ENCODE results near the gene GALK2. TPM values are rescaled to one million over a fixed set of nuclear protein-coding genes. Genes with fewer than 3 reads are reported as not detected.
"Not testable (repeated sequence)": the region's sequence is repeated elsewhere in the genome, so short reads cannot be mapped to it uniquely, and the experiment has no call there.

The GALK2 gene
- total RNA-seq, 1 donor from 2014 or later, result 26.4 TPM

GRCh38 chr15:49163678-49164077, 6.4 kb upstream of the GALK2 start:
- Mint-ChIP-seq H3K4me3 (ENCODE audit: unreplicated experiment) (no peak overlapping the region), H3K36me3 (ENCODE audit: unreplicated experiment) (peaks cover 11% of the 10 kb centered on the region), H3K9me3 (ENCODE audit: unreplicated experiment) (no peaks in the 10 kb centered on the region), H3K4me1 (ENCODE audit: unreplicated experiment) (no peaks in the 10 kb centered on the region), H3K27ac (ENCODE audit: unreplicated experiment) (no peak overlapping the region), H3K27me3 (ENCODE audit: unreplicated experiment) (no peaks in the 10 kb centered on the region)
- TF ChIP-seq CTCF (IDR thresholded peaks at IDR 0.05), result no peak
- DNase-seq (ENCODE audit: extremely low spot score, unreplicated experiment), result no peak

GRCh38 chr15:49164865-49165264, 5.2 kb upstream of the GALK2 start:
- Mint-ChIP-seq H3K9me3 (ENCODE audit: unreplicated experiment) (no peaks in the 10 kb centered on the region), H3K36me3 (ENCODE audit: unreplicated experiment) (peaks cover 11% of the 10 kb centered on the region), H3K27ac (ENCODE audit: unreplicated experiment) (no peak overlapping the region), H3K4me1 (ENCODE audit: unreplicated experiment) (peaks cover 2% of the 10 kb centered on the region), H3K4me3 (ENCODE audit: unreplicated experiment) (no peak overlapping the region), H3K27me3 (ENCODE audit: unreplicated experiment) (no peaks in the 10 kb centered on the region)
- TF ChIP-seq CTCF (IDR thresholded peaks at IDR 0.05), result no peak
- DNase-seq (ENCODE audit: extremely low spot score, unreplicated experiment), result no peak

GRCh38 chr15:49168016-49168415, 2.0 kb upstream of the GALK2 start:
- H3K36me3 Mint-ChIP-seq (ENCODE audit: unreplicated experiment), result peaks cover 2% of the 10 kb centered on the region
- H3K4me3 Mint-ChIP-seq (ENCODE audit: unreplicated experiment), result no peak overlapping the region
- H3K27ac Mint-ChIP-seq (ENCODE audit: unreplicated experiment), result no peak overlapping the region
- DNase-seq (ENCODE audit: extremely low spot score, unreplicated experiment), result no peak
- no peaks in the 10 kb centered on the region for H3K9me3 Mint-ChIP-seq (ENCODE audit: unreplicated experiment)
- H3K4me1 Mint-ChIP-seq (ENCODE audit: unreplicated experiment), result peaks cover 25% of the 10 kb centered on the region
- no peaks in the 10 kb centered on the region for H3K27me3 Mint-ChIP-seq (ENCODE audit: unreplicated experiment)
- TF ChIP-seq CTCF (IDR thresholded peaks at IDR 0.05), result no peak

GRCh38 chr15:49171790-49172189, 1.7 kb downstream of the GALK2 start:
- H3K4me3 Mint-ChIP-seq (ENCODE audit: unreplicated experiment), result peak overlapping the region; percentile 92
- H3K4me1 Mint-ChIP-seq (ENCODE audit: unreplicated experiment), result peaks cover 25% of the 10 kb centered on the region
- no peak for TF ChIP-seq CTCF (IDR thresholded peaks at IDR 0.05)
- DNase-seq (ENCODE audit: extremely low spot score, unreplicated experiment), result no peak
- peaks cover 2% of the 10 kb centered on the region for H3K36me3 Mint-ChIP-seq (ENCODE audit: unreplicated experiment)
- H3K27ac Mint-ChIP-seq (ENCODE audit: unreplicated experiment), result no peak overlapping the region
- no peaks in the 10 kb centered on the region for H3K9me3 Mint-ChIP-seq (ENCODE audit: unreplicated experiment)
- no peaks in the 10 kb centered on the region for H3K27me3 Mint-ChIP-seq (ENCODE audit: unreplicated experiment)

GRCh38 chr15:49174902-49175301, 4.9 kb downstream of the GALK2 start:
- Mint-ChIP-seq H3K27ac (ENCODE audit: unreplicated experiment) (no peak overlapping the region), H3K4me1 (ENCODE audit: unreplicated experiment) (peaks cover 22% of the 10 kb centered on the region), H3K4me3 (ENCODE audit: unreplicated experiment) (no peak overlapping the region), H3K36me3 (ENCODE audit: unreplicated experiment) (peaks cover 5% of the 10 kb centered on the region), H3K27me3 (ENCODE audit: unreplicated experiment) (no peaks in the 10 kb centered on the region), H3K9me3 (ENCODE audit: unreplicated experiment) (no peaks in the 10 kb centered on the region)
- no peak for DNase-seq (ENCODE audit: extremely low spot score, unreplicated experiment)
- TF ChIP-seq CTCF (IDR thresholded peaks at IDR 0.05), result no peak

- not testable (repeated sequence) for H3K9me3 Mint-ChIP-seq (ENCODE audit: unreplicated experiment); DNase-seq (ENCODE audit: extremely low spot score, unreplicated experiment); H3K36me3 Mint-ChIP-seq (ENCODE audit: unreplicated experiment); H3K4me3 Mint-ChIP-seq (ENCODE audit: unreplicated experiment); H3K27me3 Mint-ChIP-seq (ENCODE audit: unreplicated experiment); H3K27ac Mint-ChIP-seq (ENCODE audit: unreplicated experiment)
- H3K4me1 Mint-ChIP-seq (ENCODE audit: unreplicated experiment), result peaks cover 16% of the 10 kb centered on the region
These were observed 5.7 kb downstream of the GALK2 start for GRCh38 chr15:49175582-49176397.
